ENCODE results near the gene CGA. TPM values are rescaled to one million over a fixed set of nuclear protein-coding genes. Genes with fewer than 3 reads are reported as not detected.

Gene CGA
- total RNA-seq, 1 donor, result not detected

DNA sequence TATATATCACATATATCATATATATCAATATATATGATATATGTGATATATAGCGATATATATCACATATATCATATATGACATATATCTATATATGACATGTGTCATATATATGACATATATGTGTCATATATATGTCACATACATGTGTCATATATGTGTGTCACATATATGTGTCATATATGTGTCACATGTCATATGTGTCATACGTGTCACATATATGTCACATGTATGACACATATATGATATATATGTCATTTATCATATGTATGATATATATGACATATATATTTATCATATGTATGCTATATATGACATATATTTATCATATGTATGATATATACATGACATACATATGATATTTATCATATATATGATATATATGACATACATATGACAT is 32.8 kb upstream of the CGA start:
- no peaks in the 10 kb centered on the region for H3K9me3 ChIP-seq (ENCODE audit: low read depth, low read length)
- H3K4me2 ChIP-seq (ENCODE audit: insufficient read depth, low read length), result no peak overlapping the region
- H3K4me3 ChIP-seq (ENCODE audit: insufficient read depth, low read length), result no peak overlapping the region
- no peaks in the 10 kb centered on the region for H3K79me2 ChIP-seq (ENCODE audit: insufficient read depth, low read length)
- H3K36me3 ChIP-seq (ENCODE audit: insufficient read depth, low read length), result no peaks in the 10 kb centered on the region
- TF ChIP-seq, protein P1, sequence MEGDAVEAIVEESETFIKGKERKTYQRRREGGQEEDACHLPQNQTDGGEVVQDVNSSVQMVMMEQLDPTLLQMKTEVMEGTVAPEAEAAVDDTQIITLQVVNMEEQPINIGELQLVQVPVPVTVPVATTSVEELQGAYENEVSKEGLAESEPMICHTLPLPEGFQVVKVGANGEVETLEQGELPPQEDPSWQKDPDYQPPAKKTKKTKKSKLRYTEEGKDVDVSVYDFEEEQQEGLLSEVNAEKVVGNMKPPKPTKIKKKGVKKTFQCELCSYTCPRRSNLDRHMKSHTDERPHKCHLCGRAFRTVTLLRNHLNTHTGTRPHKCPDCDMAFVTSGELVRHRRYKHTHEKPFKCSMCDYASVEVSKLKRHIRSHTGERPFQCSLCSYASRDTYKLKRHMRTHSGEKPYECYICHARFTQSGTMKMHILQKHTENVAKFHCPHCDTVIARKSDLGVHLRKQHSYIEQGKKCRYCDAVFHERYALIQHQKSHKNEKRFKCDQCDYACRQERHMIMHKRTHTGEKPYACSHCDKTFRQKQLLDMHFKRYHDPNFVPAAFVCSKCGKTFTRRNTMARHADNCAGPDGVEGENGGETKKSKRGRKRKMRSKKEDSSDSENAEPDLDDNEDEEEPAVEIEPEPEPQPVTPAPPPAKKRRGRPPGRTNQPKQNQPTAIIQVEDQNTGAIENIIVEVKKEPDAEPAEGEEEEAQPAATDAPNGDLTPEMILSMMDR (IDR thresholded peaks at IDR 0.05; ENCODE audit: extremely low read depth, low read depth, low read length), result no peak
- no peaks in the 10 kb centered on the region for H3K4me1 ChIP-seq (ENCODE audit: insufficient read depth, low read length)
- no peaks in the 10 kb centered on the region for H4K20me1 ChIP-seq (ENCODE audit: insufficient read depth, low read length)
- no peak overlapping the region for H2AFZ ChIP-seq (ENCODE audit: low read length)
- DNase-seq (ENCODE audit: insufficient read length, low spot score, missing footprints), result no peak
- H3K27ac ChIP-seq (ENCODE audit: low read depth, low read length), result no peak overlapping the region
- H3K27me3 ChIP-seq (ENCODE audit: insufficient read depth, low read length), result no peaks in the 10 kb centered on the region

DNA sequence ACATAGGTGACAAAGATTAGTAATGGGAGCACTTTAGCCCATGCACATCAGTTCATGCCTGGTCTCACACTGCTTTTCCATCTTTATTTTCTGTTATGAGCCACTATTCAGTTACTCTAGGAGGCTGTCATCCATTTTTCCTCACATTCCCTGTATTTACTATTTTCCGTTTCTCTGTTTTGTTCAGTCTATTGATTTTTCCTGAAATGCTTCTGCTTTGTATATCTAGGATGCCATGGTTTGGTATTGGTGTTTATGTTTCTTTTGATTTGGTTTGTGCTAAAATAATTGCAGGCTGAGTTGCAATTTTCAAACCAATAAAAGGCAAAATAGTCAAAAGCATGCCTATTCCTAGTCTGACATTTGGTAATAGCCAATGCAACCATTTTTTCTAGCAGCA is 31.6 kb upstream of the CGA start:
- TF ChIP-seq, protein P1 (IDR thresholded peaks at IDR 0.05; ENCODE audit: extremely low read depth, low read depth, low read length), result no peak
- H3K4me3 ChIP-seq (ENCODE audit: insufficient read depth, low read length), result no peak overlapping the region
- H3K36me3 ChIP-seq (ENCODE audit: insufficient read depth, low read length), result no peaks in the 10 kb centered on the region
- H3K4me2 ChIP-seq (ENCODE audit: insufficient read depth, low read length), result no peak overlapping the region
- DNase-seq (ENCODE audit: insufficient read length, low spot score, missing footprints), result no peak
- no peak overlapping the region for H3K27ac ChIP-seq (ENCODE audit: low read depth, low read length)
- H3K4me1 ChIP-seq (ENCODE audit: insufficient read depth, low read length), result no peaks in the 10 kb centered on the region
- H3K79me2 ChIP-seq (ENCODE audit: insufficient read depth, low read length), result no peaks in the 10 kb centered on the region
- H4K20me1 ChIP-seq (ENCODE audit: insufficient read depth, low read length), result no peaks in the 10 kb centered on the region
- no peak overlapping the region for H2AFZ ChIP-seq (ENCODE audit: low read length)
- H3K27me3 ChIP-seq (ENCODE audit: insufficient read depth, low read length), result no peaks in the 10 kb centered on the region
- H3K9me3 ChIP-seq (ENCODE audit: low read depth, low read length), result no peaks in the 10 kb centered on the region

- Histone ChIP-seq H3K36me3 (ENCODE audit: insufficient read depth, low read length) (no peaks in the 10 kb centered on the region), H4K20me1 (ENCODE audit: insufficient read depth, low read length) (no peaks in the 10 kb centered on the region), H3K4me1 (ENCODE audit: insufficient read depth, low read length) (no peaks in the 10 kb centered on the region), H3K4me2 (ENCODE audit: insufficient read depth, low read length) (no peak overlapping the region), H2AFZ (ENCODE audit: low read length) (no peak overlapping the region), H3K9me3 (ENCODE audit: low read depth, low read length) (no peaks in the 10 kb centered on the region), H3K4me3 (ENCODE audit: insufficient read depth, low read length) (no peak overlapping the region), H3K27me3 (ENCODE audit: insufficient read depth, low read length) (no peaks in the 10 kb centered on the region), H3K79me2 (ENCODE audit: insufficient read depth, low read length) (no peaks in the 10 kb centered on the region), H3K27ac (ENCODE audit: low read depth, low read length) (no peak overlapping the region)
- no peak for DNase-seq (ENCODE audit: insufficient read length, low spot score, missing footprints)
- TF ChIP-seq, protein P1 (IDR thresholded peaks at IDR 0.05; ENCODE audit: extremely low read depth, low read depth, low read length), result no peak
These were observed 29.2 kb upstream of the CGA start for GRCh38 chr6:87124074-87124473.

DNA sequence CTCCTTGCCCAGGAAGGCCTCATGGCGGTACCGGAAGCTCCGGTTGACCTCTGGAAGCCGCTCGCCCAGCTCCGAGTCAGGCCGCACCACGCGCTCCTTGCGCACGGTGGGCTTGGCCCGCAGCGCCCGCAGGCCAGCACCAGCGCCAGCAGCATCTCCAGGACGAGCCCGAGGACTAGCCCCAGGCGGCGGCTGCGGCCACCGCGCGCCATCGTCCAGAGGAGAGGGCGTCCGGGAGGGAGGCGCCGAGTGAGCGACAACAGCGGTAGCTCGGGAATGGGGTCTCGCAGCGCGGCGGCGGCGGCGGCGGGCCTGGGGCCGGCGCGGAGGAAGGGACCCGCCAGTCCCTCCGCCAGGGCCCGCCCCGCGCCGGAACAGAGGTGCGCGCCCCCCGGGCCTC is 27.6 kb upstream of the CGA start:
- H3K27me3 ChIP-seq (ENCODE audit: insufficient read depth, low read length), result no peaks in the 10 kb centered on the region
- no peaks in the 10 kb centered on the region for H3K36me3 ChIP-seq (ENCODE audit: insufficient read depth, low read length)
- H3K4me2 ChIP-seq (ENCODE audit: insufficient read depth, low read length), result no peak overlapping the region
- DNase-seq (ENCODE audit: insufficient read length, low spot score, missing footprints), result no peak
- no peaks in the 10 kb centered on the region for H3K9me3 ChIP-seq (ENCODE audit: low read depth, low read length)
- H2AFZ ChIP-seq (ENCODE audit: low read length), result no peak overlapping the region
- H3K79me2 ChIP-seq (ENCODE audit: insufficient read depth, low read length), result no peaks in the 10 kb centered on the region
- no peaks in the 10 kb centered on the region for H4K20me1 ChIP-seq (ENCODE audit: insufficient read depth, low read length)
- no peak overlapping the region for H3K27ac ChIP-seq (ENCODE audit: low read depth, low read length)
- no peak overlapping the region for H3K4me3 ChIP-seq (ENCODE audit: insufficient read depth, low read length)
- TF ChIP-seq, protein P1 (IDR thresholded peaks at IDR 0.05; ENCODE audit: extremely low read depth, low read depth, low read length), result no peak
- no peaks in the 10 kb centered on the region for H3K4me1 ChIP-seq (ENCODE audit: insufficient read depth, low read length)
